ENCODE results near the gene CHIA.

Gene CHIA

DNA sequence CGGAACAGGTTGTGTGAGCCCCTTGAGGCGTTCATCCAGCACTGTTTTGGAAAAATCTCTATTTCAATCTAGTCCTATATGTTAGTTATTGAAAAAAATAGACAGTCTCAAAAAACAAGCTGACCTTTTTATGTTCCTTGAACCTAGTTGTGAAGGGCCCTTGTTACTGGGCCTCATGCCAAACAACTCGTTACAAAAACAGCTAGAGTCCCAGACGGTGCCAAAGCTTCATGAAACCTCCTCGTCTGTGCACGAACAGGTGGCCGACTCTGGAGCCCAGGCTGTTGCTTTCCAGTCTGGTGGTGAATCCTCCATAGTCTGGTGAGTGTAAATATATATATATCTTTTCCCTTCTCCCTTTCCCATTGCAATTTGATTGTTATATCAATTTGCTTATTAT is at the start of gene CHIA:
Gene CHIA (plus strand): TSS at position 222 of the 400 bp plus-strand sequence. CDS start 19,617 bp downstream, outside the sequence.
- DNase-seq = no peak

DNA sequence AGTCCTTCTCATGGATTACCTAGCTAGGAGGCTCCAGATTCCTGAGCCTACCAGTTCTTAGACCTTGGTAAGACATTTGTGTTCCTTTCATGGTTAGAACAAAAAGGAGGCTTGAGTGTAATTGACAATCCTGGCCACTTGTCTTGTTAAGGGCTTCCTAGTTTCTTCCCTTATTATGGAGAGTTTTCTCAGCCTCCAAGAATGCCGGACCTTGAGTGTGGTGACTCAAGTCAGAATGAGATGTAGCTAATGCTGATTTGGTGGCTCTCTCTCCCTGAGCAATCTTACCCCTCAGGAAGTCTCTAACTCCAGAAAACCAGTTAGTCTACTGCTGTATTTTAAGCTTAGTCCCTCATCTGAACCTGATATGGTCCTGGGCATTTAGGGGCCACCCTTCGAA is 48.9 kb upstream of the CHIA start:
- DNase-seq = no peak

DNA sequence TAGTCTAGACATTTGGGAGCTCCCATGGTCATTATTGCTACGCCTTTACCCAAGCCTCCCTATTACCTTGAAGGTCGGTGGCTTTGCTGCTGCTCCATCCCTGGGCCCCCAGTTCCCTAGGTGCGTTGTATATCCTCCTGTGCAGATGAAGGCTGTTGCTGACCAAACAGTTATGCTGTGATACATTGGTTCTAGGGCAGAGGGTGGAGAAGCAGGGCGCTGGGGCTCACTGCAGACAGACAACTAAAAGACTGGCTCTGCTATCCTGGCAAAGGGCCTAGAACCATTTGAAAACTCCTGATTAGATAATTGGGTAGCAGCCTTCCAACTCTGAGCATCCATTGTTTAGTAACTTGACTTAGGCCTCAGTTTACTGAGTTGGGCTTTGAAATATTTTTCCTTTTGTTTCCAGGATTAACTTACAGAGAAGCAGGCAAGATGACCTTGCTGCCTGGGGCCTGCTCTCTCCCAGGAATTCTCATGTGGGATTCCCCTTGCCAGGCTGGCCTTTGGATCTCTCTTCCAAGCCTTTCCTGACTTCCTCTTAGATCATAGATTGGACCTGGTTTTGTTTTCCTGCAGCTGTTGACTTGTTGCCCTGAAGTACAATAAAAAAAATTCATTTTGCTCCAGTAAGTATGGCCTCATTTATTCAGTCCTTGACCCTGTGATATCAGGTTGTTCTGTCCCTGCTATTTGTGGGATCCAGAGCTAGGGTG is 47.7 kb upstream of the CHIA start:
- no peak for DNase-seq

DNA sequence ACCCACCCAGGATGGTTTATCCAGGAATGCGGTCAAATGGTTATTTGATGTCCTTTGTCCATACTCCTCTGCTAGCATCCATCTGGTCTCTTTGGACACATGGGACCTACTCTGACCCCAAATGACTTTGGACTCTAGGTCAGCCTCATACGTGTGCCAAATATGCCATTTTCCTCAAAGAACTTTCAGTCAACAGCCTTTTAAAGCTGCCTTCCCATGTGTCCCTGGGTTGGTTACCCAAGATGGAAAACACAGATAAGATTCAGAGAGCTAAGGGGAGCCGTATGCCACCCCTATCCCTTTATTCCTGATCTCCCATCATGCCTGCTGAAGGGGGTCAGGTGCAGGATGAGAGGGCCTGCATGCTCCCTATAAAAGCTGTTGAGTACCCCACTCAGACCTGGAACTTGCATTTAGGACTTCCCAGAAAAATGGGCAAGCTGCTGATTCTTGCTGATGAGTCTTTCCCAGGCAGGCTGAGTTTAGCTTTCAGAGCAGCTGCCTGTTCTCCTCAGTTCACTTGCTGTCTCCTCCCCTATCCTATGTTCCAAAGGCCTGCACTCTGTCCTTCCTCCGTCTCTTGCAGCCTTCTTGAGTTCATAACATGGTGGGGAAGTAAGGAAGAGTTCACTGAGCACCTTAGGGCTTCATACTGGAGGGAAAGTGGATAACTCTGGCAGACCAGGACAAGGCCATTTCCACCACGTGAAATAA is 43.4 kb upstream of the CHIA start:
- DNase-seq = no peak

DNA sequence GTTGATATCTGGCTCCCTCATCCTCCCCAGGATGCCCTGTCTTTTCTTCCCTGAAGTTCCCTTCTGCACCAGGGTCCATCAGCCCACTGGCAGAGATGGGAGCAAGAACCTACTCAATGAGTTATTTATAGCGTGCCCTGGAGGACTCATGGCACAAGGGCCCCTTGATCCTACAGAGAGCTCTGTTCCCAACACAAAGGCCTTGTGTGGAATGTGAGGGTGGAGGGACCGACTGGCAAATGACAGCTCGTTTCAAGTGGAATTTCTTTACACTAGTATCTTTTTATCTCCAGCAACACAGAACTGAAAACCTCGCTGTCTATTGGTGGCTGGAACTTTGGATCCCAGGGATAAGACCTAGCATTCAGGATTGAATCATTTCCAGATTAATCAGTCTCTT is 40.7 kb upstream of the CHIA start:
- DNase-seq = no peak

DNA sequence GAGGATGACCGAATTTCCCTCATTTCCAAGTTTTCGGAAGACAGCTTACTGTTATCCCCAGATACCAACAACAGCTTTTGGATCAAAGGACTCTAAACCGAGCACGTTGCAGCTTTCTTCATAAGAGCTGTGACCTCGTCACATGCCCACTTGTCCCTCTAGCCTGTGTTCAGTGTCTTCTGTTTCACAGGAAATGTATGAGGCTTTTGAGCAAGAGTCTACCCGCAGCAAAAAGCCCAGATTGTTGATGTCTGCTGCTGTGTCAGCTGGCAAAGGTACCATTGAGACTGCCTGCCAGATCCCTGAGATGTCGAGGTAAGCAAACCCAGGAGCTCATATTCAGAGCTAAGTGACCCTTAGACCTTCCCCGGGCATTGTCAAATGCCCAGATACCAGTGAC is 39.1 kb upstream of the CHIA start:
- no peak for DNase-seq

DNA sequence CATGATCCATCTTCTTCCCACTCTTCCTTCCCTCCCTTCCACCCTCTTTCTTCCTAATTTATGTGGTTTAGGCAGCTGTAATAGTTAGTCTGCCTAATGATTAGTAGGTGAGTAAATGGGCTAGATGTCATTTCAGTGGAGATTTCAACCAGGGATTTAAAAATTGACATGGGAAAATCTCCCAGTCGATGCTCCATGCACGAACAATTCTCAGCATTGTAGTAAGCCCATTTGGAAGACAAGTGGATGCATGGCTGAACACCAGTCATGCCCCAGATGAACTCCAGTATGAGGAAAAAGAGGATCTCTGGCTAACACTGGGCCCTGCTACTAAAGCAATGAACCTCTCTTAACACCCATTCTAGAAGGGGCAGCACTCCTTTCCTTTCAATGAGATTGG is 37.9 kb upstream of the CHIA start:
- DNase-seq = no peak

DNA sequence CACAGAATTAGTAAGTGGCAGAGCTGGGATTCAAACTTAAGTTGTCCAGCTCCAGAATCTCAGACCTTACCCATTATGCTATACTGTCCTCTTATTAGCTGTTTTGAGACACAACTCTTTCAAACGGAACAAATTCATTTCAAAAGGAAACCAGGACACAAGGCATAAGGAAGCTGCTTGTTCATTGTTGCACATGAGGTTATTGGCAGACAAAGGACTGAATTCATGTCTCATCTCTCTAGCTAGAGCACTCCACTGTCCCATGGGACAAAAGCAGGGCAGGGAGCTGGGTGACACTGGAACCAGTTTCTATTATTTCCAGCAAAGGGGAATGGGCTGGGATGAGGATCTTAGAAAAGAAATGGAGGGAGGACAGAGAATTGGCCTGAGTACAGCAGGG is 36.8 kb upstream of the CHIA start:
- DNase-seq = no peak

DNA sequence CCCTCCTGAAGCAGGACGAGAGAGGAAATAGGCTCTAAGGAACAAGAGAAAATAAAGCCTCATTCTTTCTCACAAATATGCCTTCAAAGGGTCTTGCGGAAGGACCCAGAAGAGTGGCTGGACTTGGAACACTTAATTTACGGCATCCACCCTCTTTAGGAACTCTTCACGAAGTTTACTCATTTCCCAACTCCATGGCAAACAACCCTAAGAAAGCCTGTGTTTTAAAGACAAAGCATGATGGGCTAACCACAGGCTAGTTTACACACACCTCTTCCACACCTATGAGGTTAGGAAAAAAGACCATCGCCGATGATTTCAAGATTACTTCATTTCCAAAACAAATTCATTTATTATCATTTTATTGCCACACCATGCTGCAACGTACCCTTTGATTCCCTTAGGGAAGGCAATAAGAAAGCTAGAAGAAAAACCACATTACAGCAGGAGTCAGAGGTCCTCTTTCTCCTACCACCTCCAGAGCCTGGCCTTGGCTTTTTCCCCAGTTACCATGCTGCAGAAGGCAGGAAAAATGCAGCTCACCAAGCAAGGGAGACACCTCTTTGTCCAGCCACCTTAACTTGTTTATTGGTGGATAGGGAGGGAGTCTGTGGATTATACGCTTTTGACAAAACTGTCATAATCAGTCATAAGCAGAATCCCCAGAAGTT is 33.5 kb upstream of the CHIA start:
- DNase-seq = no peak

DNA sequence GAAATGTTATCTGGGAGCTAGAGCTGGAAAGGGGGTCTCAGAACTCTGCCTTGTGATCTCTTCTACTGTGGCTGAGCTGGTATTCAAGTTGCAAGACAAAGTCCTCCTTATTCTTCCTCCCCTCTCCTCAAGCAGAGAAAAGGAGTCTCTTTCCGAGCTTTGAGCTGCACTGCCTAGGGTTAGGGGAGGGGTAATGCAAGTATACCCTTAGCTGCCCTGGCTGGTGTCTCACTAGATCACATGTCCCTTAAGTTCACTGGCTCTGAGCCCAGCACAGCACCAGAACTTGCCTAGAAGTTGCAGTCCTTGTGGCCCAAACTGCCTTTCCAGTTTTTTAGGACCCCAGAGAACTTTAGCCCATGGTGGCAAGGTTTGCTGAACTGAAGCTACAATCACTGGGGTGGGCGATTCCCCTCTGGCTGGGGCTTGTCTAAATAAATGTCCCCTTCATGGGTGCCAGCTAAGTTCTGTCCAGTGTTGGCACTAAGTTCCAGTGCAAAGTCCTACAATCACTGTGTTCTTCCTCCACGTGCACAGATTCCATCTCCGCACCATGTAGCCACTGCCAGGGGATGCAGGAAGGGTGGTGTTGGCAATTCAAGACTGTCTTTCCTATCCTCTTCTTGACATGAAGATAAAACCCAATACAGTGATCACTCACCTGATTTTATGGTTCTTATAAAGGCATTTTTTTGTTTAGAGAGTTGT is 22.7 kb upstream of the CHIA start:
- no peak for DNase-seq

DNA sequence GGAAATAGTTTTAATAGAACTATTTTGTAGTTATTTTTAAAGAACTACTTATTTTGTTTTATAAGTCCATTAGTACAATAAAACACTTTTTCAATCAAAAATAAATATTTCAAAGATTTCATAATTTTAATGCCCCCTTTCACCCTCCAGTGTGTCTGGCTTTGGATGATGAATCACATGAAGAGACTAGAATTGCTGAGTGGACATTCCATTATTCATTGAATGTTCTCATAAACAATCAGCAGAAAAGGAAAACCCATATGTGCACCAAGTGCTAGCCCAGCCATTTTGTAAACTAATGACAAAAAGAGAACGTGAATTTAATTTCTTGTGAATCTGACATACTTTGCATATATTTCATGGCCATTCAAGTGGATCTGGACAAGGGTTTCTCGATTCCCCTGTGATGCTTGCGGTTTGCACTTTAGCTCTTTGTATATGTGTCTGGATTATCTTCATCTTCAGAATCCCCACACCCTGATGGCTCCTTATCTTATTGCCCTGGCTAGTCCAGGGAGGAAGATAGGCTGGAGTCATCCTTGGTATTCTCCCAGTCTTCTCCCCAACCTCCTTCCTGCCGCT is 20.7 kb upstream of the CHIA start:
- no peak for DNase-seq

DNA sequence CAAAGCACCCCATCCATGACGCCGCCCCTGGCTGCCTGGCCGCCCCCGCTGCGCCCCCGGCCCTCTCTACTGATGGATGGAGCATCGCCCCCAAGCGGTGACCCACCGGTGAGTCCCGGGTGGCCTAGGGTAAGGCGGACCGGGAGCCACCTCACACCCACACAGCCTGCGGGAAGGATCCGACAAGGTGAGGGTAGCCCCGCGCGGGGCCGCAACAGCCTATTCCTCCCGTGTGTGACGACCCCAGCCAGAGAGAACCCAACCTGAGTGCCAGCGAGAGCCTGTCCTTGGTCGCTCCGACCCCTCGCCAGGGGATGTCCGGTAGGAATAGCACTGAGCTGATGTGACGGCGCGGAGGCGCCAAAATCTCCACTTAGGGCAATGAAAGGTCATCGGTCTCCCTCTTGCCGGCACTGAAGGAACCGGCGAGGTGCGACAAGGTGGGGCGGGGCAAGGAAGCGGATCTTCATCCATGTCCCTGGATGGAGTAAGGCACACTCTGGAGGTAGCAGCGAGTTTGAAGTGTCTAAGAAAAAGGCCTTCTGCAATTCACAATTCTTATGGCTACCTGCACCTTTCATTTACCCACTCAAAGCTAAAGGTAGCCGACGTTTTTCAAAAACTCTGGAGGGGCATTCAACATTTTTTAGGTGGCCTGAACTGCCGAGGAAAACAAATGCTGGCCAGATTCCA is 19.7 kb upstream of the CHIA start:
- no peak for DNase-seq

DNA sequence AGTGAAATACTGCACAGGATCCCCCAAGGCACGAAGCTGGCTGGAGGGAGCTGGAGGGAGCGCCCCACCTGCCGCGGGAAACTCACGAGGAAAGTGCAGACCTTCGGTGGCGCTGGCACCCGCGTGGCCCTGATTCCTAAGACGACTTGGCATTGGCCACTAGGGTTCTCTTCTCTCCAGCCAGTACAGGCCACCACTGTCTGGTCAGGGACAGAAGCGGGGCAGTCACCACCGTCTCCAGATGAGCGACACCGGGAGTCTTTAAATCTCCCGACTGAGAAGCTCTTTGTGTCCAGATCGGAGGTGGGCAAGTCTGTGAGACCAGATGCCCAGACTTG is 19.2 kb upstream of the CHIA start:
- DNase-seq = no peak

DNA sequence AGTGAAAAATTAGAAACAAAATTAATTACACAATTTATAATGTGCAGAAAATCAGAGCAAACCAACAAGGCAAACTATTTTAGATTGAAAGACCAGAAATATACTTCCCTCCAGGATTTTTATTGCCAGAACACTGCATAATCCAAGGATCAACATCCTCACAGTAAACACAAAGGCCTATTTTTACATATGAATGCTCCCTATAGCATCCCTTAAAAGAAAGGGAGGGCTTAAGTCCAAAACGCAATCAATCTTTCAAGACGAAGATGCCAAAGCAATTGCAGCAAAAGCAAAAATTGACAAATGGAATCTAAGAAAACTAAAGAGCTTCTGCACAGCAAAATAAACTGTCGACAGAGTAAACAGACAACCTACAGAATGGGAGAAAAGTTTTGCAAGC is 18.6 kb upstream of the CHIA start:
- no peak for DNase-seq

DNA sequence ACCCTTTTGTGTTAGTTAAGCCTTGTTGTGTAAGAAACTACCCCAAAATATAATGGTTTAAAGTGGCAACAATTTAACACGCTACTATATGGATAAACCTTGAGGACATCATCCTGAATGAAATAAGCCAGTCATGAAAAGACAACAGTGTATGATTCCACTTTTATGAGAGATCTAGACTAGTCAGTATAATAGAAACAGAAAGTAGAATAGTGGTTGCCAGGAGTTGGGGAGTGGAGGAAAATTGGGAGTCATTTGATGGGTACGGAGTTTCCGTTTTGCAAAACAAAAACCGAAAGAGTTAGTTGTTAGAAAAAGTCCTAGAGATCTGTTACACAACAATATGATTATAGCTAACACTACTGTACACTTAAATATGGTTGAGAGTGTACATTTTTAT is 16.0 kb upstream of the CHIA start:
- no peak for DNase-seq

DNA sequence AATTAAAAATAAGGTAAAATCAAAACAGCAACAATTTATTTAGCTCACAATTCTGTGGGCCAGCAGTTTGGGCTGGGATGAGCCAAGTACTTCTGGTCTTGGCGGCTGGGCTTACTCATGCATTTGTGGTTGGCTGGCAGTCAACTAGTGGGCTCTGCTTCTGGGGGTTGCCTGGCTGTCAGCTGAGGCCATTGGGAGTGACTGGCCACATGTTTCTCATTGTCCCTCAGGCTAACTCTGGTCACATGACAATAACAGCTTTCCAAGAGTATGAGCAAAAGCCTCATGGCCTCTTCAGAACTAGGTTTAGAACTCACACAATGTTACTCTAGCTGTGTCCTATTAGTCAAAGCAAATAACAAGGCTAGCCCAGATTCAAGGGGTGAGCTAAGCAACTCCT is 15.6 kb upstream of the CHIA start:
- peak; percentile 17 for DNase-seq

DNA sequence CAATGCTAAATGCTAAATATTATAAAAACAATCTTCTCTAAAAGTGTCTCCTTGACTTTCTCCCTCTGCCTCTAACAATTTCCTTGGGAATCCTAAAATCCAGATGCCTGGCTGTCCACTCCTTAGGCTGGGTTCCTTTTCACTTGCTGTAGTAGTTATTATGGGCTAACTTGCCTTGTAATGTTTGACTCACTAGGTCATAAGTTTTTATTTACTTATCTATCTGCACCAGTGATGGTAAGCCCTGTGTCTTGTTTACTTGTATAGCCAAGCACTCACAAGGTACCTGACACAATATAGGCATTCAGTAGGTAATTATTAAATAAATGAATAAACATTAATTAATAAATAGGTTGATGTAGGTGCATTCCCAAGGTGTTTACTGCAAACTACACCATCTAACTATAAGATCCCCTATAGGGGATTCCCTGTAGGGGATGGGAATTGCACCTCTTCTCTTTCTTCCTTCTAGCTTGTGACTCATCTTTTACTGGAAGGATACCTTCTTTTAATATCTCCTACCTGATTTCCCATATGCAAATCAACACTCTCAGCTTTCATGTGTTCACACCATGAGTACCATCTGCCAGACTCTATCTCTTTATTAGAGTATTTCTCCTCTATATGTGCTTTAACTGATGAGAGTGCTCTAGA is 14.7 kb upstream of the CHIA start:
- no peak for DNase-seq

DNA sequence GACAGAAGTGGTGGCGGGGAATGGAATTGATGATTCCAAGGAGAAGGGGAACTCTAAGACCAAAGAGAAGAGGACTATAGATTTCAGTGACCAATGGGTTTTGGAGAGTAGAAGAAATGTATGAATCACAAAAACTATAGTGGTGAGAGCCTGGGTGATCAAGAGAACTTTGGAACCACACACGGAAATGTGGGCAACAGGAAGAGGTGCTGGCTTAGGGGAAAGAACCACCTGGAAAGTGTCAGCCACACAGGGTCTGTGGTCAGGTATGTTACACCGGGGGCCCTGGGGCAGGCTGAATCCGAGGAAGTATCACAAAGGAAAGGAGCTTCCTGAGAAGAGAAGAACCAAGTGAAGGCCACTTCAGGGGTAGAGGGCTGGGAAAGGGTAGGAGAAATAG is 11.5 kb upstream of the CHIA start:
- DNase-seq = no peak

DNA sequence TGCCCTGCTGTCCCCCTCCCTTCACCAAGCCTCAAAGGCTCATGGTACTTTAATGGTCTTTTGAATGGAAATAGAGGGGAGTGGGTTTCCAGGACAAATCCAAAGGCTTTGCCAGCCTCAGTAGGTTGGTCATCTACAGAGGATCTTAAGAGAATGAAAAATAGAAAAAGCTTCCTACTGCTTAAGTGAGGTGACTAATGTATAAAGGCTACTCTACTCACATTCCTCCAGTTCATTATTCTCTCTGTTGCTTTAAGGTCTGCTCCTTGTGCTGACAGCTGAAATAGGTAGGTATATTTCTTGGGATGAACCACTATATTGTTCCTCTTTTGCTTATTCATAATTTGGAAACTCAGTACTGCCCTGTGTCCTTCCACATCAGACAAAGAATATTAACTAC is 10.4 kb upstream of the CHIA start:
- no peak for DNase-seq

DNA sequence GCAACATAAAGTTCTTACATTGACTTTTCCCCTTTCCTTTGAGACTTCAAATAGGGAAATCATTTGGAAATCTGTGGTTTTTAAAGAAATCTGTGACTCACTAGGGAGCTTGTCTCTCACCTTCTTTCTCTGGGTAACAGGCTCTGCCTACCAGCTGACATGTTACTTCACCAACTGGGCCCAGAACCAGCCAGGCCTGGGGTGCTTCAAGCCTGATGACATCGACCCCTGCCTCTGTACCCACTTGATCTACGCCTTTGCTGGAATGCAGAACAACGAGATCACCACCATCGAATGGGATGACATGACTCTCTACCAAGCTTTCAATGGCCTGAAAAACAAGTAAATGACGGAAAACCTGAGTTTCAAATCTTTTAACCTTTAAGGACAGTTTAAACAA is 9.2 kb upstream of the CHIA start:
- no peak for DNase-seq

DNA sequence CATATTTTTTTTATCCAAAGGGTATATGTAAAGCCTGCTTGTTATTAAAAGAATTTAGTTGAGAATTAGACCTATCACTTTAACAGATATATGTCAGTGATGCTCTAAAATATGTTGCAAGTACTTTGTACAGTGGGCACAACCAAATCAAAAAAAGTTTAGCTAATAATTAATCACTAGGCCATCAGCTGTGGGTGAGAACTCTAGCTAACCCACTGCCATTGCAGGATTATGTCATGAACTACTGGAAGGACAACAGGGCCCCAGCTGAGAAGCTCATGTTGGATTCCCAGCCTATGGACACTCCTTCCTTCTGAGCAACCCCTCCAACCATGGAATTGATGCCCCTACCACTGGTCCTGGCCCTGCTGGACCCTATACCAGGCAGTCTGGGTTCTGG is 6.8 kb upstream of the CHIA start:
- DNase-seq = no peak

DNA sequence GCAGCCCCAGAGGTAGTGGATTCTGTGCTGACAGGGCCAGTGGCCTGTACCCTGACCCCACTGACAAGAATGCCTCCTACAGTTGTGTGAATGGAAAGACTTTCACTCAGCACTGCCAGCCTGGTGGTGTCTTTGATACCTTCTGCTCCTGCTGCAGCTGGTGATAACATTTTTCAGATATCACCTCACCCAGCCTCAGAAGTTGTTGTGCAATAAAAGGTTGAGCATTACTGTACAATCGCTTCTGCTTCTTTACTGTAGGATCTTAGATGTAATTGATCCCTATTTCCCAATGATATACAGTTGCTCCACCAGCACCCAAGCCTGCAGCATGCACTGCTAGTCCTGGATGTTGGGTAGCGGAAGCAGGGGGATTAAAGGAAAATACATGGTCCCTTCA is 4.8 kb upstream of the CHIA start:
- DNase-seq = no peak
